Vagina (tissue), 2 donors: Measurements from ENCODE around the gene TGM1. TPM values are rescaled to one million over a fixed set of nuclear protein-coding genes. Genes with fewer than 3 reads are reported as not detected.

Experiments used
- DNase-seq, 2 donors: peaks; one replicate each; pipeline ENCODE4 v3.0.0-alpha.2; 2017; ENCODE audit errors: extremely low spot score in 2 of 2
- H3K27ac ChIP-seq: fragments of 200-600 bp; sonication (generic); one replicate; pipeline ENCODE4 v1.5.1; 2019
- H3K27me3 ChIP-seq: fragments of 200-600 bp; sonication (generic); one replicate; pipeline ENCODE4 v1.5.1; 2019
- H3K36me3 ChIP-seq, 2 donors: fragments of 200-600 bp; sonication (generic); one replicate each; pipeline ENCODE4 v1.5.1; 2017 to 2019
- H3K4me1 ChIP-seq: fragments of 200-600 bp; sonication (generic); one replicate; pipeline ENCODE4 v1.5.1; 2019
- H3K4me3 ChIP-seq, 2 donors: fragments of 200-600 bp; sonication (generic); 1 replicate in 1 of 2; 2 replicates in 1 of 2; pipeline ENCODE4 v1.5.1; 2016 to 2019
- H3K9me3 ChIP-seq: fragments of 200-600 bp; sonication (generic); one replicate; pipeline ENCODE4 v1.5.1; 2019
- POLR2A ChIP-seq, 2 donors: fragments of 450-650 bp; IDR thresholded peaks; one replicate each; pipeline ENCODE4 v1.6.1; 2017; ENCODE audit warnings: antibody characterized with exemption in 2 of 2, mild to moderate bottlenecking in 2 of 2, moderate library complexity in 2 of 2
- POLR2AphosphoS5 ChIP-seq, 2 donors: sonication (generic); formaldehyde crosslinking; IDR thresholded peaks; one replicate each; pipeline ENCODE4 v1.9.0; 2017; ENCODE audit warnings: antibody characterized with exemption in 2 of 2, mild to moderate bottlenecking in 2 of 2, low read depth in 1 of 2; ENCODE audit not compliant: insufficient read depth in 1 of 2
- intact Hi-C: fragments of 100-400 bp; cut with DNase I; formaldehyde crosslinking; loops from one replicate; pipeline ENCODE4 v1.15.1; 2023
- total RNA-seq: library from RNA; depleted of rRNA; stranded (reverse); fragments of >200 nt; gene quantifications from one replicate; pipeline ENCODE4 v1.2.3, GENCODE V29; 2016
- TF ChIP-seq, protein P1 (sequence below), 3 experiments: fragments of 450-650 bp in 2 of 3; fragments of 200-600 bp in 1 of 3; sonication (generic) in 1 of 3; IDR thresholded peaks; one replicate each; pipeline ENCODE4 v1.5.1; 2017 to 2019; ENCODE audit warnings: antibody characterized with exemption in 3 of 3, mild to moderate bottlenecking in 2 of 3, moderate library complexity in 2 of 3

Gene TGM1
- total RNA-seq, 1 donor from 2014 or later: 269 TPM

DNA sequence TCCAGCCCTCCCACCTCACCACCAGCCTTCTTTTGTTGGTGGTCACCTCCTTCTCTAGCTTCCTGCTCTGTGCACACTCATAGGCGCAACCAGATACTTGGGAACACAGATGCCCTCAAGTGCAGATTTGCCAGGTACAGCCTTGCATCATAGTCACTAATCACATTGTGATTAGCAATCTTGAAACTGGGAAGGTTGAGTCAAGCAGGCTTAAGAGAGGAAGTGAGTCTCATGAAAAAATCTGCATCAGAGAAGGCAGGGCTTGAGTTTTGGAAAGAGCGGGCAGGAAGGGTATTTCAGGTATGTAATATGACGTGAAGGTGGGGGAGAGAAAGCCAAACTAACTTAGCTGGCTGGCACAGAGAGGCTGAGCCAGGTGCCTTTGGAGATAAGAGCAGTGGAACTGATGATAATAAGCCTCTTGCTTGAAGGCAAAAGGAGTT lies 11.1 kb upstream of the TGM1 start:
- no peak for DNase-seq
- no peak for TF ChIP-seq POLR2A (IDR thresholded peaks at IDR 0.05)
- peak in 1 of 2 donors; percentile 31 for TF ChIP-seq POLR2AphosphoS5 (IDR thresholded peaks at IDR 0.05; ENCODE audit: insufficient read depth in 1 of 2, low read depth in 1 of 2)
- TF ChIP-seq, protein P1, sequence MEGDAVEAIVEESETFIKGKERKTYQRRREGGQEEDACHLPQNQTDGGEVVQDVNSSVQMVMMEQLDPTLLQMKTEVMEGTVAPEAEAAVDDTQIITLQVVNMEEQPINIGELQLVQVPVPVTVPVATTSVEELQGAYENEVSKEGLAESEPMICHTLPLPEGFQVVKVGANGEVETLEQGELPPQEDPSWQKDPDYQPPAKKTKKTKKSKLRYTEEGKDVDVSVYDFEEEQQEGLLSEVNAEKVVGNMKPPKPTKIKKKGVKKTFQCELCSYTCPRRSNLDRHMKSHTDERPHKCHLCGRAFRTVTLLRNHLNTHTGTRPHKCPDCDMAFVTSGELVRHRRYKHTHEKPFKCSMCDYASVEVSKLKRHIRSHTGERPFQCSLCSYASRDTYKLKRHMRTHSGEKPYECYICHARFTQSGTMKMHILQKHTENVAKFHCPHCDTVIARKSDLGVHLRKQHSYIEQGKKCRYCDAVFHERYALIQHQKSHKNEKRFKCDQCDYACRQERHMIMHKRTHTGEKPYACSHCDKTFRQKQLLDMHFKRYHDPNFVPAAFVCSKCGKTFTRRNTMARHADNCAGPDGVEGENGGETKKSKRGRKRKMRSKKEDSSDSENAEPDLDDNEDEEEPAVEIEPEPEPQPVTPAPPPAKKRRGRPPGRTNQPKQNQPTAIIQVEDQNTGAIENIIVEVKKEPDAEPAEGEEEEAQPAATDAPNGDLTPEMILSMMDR (IDR thresholded peaks at IDR 0.05): no peak
- Histone ChIP-seq H3K36me3 (no peaks in the 10 kb centered on the region), H3K4me1 (peaks cover 21% of the 10 kb centered on the region), H3K4me3 (no peak overlapping the region), H3K9me3 (no peaks in the 10 kb centered on the region), H3K27ac (peak overlapping the region; percentile 22), H3K27me3 (no peaks in the 10 kb centered on the region)
- intact Hi-C loops: no loop called here

DNA sequence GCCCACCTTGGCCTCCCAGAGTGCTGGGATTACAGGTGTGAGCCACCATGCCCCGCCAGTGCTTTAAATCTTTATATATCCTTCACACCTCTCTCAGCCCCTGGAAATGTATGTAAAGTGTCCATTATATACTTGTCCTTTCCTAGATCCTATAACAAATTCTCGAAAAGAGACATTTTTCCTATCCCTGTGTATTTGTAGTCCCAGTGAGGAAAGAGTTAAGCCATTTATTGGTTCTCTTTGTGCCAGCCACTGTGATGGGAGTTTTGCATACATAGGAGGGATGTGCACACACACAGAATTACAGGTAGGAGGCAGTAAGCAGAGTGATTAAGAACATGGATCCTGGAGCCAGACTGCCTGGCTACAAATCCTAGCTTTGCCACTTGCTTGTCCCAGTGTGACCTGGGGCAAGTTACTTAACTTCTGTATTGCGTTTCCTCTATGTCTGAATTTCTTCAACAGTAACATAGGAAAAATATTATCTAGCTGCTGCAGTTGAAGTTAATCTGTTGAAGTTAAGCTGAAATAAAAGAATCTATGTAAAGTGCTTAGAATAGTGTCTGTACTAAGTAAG lies 10.5 kb upstream of the TGM1 start:
- DNase-seq: no peak

DNA sequence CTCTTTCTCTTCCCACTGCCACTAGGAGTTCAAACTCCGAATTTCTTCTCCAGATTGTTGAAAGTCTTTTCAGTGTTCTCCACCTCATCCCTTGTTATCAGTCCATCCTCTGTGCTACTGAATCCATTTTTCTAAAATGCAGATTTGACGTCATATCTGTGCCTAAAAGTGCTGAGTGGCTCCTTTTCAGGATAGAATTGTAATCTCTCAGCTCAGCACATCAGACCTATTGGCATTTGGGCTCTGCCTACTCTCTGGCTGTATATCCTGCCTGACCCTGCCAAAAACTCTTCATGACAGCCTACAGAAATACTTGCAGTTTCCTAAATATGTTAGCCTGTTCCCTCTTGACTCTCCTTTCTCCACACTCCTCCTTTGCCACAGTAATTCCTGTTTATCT lies 9.5 kb upstream of the TGM1 start:
- Histone ChIP-seq H3K4me1 (peaks cover 18% of the 10 kb centered on the region), H3K9me3 (no peaks in the 10 kb centered on the region), H3K27ac (peak overlapping the region; percentile 97), H3K36me3 (peaks cover 0 to 7% of the 10 kb centered on the region in 2 donors), H3K4me3 (no peak overlapping the region), H3K27me3 (no peaks in the 10 kb centered on the region)
- DNase-seq: no peak
- intact Hi-C loops: no loop called here
- TF ChIP-seq POLR2A (IDR thresholded peaks at IDR 0.05): no peak
- TF ChIP-seq, protein P1 (IDR thresholded peaks at IDR 0.05): no peak

More for the DNA sequence above, 10.5 kb upstream of the TGM1 start:
- H3K4me3 ChIP-seq: no peak overlapping the region
- intact Hi-C loops: no loop called here
- TF ChIP-seq, protein P1 (IDR thresholded peaks at IDR 0.05): no peak
- TF ChIP-seq POLR2A (IDR thresholded peaks at IDR 0.05): no peak
- no peak for TF ChIP-seq POLR2AphosphoS5 (IDR thresholded peaks at IDR 0.05; ENCODE audit: insufficient read depth in 1 of 2, low read depth in 1 of 2)
- peaks cover 0 to 6% of the 10 kb centered on the region in 2 donors for H3K36me3 ChIP-seq
- peak overlapping the region; percentile 22 for H3K27ac ChIP-seq
- no peaks in the 10 kb centered on the region for H3K9me3 ChIP-seq
- H3K27me3 ChIP-seq: no peaks in the 10 kb centered on the region
- H3K4me1 ChIP-seq: peaks cover 18% of the 10 kb centered on the region

DNA sequence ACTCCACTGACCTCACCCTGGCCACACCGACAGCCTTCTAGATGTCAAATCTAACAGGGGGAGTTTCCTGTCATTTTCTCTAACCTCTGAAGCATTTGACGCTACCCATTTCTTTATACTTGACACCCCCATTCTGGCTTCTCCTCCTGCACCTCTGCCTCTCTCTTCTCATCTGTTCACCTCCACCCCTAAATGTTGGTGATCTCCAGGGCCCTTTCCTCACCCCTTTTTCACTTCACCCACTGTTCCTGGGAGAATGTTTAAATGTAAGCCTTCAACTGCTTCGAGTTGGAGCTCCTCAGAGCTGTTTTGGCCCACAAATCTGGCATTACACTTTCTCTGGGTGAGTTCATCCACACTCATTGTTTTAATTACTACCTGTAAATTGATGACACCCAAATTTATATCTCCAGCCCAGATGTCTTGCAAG lies 8.9 kb upstream of the TGM1 start:
- no peaks in the 10 kb centered on the region for H3K27me3 ChIP-seq
- H3K36me3 ChIP-seq: peaks cover 0 to 11% of the 10 kb centered on the region in 2 donors
- TF ChIP-seq, protein P1 (IDR thresholded peaks at IDR 0.05): no peak
- no peak for TF ChIP-seq POLR2A (IDR thresholded peaks at IDR 0.05)
- no peak for TF ChIP-seq POLR2AphosphoS5 (IDR thresholded peaks at IDR 0.05; ENCODE audit: insufficient read depth in 1 of 2, low read depth in 1 of 2)
- no peak for DNase-seq
- peaks cover 18% of the 10 kb centered on the region for H3K4me1 ChIP-seq
- peak overlapping the region; percentile 97 for H3K27ac ChIP-seq
- intact Hi-C loops: no loop called here
- no peaks in the 10 kb centered on the region for H3K9me3 ChIP-seq
- H3K4me3 ChIP-seq: peak overlapping the region; percentile 89 to 90

DNA sequence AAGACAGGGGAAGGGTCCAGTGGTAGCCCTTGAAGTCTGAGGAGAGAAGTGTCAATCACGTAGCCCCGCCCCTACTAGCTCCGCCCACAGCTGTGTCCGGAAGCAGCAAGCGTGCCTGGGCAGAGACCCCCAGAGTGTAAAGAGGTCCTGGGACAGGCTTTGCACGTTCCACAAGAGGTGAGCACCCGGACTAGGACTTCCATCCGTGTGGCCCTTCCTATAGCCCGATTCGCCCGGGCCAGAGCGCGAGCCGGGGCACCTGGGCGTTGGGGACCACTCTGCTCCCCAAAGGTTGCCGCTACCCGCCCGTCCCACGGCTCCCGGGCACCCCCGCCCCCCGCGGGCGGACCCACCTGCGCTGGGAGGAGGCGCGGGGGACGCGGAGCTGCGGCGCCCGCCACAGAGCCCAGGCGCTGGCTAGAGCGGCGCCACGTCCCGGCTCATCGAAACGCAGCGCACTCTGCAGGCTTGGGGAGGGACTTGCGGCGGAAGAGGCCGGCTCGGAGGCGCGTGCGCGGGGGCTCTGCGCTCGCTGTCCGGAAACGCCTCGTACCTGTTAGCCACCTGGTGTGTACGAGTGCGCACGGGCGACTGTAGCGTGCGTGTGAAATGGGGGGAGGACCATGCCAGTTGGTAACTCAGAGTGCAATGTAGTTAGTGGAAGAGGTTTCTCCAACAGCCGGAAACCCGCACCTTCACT lies 8.3 kb upstream of the TGM1 start, which contains the start of gene RABGGTA:
Gene RABGGTA, minus strand, starts transcription at position 464 of the 700 bp plus-strand sequence. CDS start 482 bp downstream, outside the sequence.
- Histone ChIP-seq H3K27me3 (no peaks in the 10 kb centered on the region), H3K9me3 (no peaks in the 10 kb centered on the region), H3K36me3 (peaks cover 0 to 17% of the 10 kb centered on the region in 2 donors), H3K27ac (peak within 1 kb of the TSS; percentile 97), H3K4me1 (peaks cover 18% of the 10 kb centered on the region), H3K4me3 (peak within 1 kb of the TSS; percentile 89 to 90)
- intact Hi-C loops: no loop called here
- DNase-seq: no peak
- TF ChIP-seq POLR2A (IDR thresholded peaks at IDR 0.05): no peak
- TF ChIP-seq, protein P1 (IDR thresholded peaks at IDR 0.05): peak; percentile 49 to 92 (median 60)
- TF ChIP-seq POLR2AphosphoS5 (IDR thresholded peaks at IDR 0.05; ENCODE audit: insufficient read depth in 1 of 2, low read depth in 1 of 2): peak; percentile 55 to 75
